Osteoblast (primary cell): Measurements from ENCODE around the gene LMCD1. TPM values are rescaled to one million over a fixed set of nuclear protein-coding genes. Genes with fewer than 3 reads are reported as not detected.

Experiments
- DNase-seq: peaks from one replicate; pipeline ENCODE4 v3.0.0; 2011; ENCODE audit warnings: low spot score, mixed read lengths; ENCODE audit not compliant: insufficient read length; ENCODE audit errors: missing footprints
- H2AFZ ChIP-seq: 2 replicates; pipeline ENCODE4 v1.6.0; 2011; ENCODE audit warnings: mild to moderate bottlenecking, low read length
- H3K27ac ChIP-seq: 2 replicates; pipeline ENCODE4 v1.5.1; 2011; ENCODE audit warnings: mild to moderate bottlenecking, low read depth, low read length, moderate library complexity
- H3K27me3 ChIP-seq: 2 replicates; pipeline ENCODE4 v1.6.0; 2012; ENCODE audit warnings: mild to moderate bottlenecking, control low read depth, inconsistent platforms, low read length, moderate library complexity; ENCODE audit not compliant: insufficient read depth
- H3K36me3 ChIP-seq: 2 replicates; pipeline ENCODE4 v1.5.1; 2011; ENCODE audit warnings: mild to moderate bottlenecking, low read length, control low read depth, moderate library complexity; ENCODE audit not compliant: insufficient read depth
- H3K4me1 ChIP-seq: 2 replicates; pipeline ENCODE4 v1.5.1; 2011; ENCODE audit warnings: mild to moderate bottlenecking, low read length, control low read depth, moderate library complexity; ENCODE audit not compliant: insufficient read depth
- H3K4me2 ChIP-seq: 2 replicates; pipeline ENCODE4 v1.6.0; 2011; ENCODE audit warnings: mild to moderate bottlenecking, low read length; ENCODE audit not compliant: insufficient read depth
- H3K4me3 ChIP-seq: fragments of 200-600 bp; sonication (generic); 3 replicates; pipeline ENCODE4 v1.5.1; 2012; ENCODE audit warnings: mild to moderate bottlenecking, low read length, inconsistent platforms; ENCODE audit not compliant: insufficient read depth
- H3K79me2 ChIP-seq: 2 replicates; pipeline ENCODE4 v1.6.0; 2012; ENCODE audit warnings: mild to moderate bottlenecking, low read length, control low read depth, inconsistent platforms; ENCODE audit not compliant: insufficient read depth
- H3K9me3 ChIP-seq: 2 replicates; pipeline ENCODE4 v1.5.1; 2011; ENCODE audit warnings: low read depth, low read length, control low read depth
- H4K20me1 ChIP-seq: 2 replicates; pipeline ENCODE4 v1.6.0; 2012; ENCODE audit warnings: mild to moderate bottlenecking, low read length, control low read depth; ENCODE audit not compliant: insufficient read depth
- CTCF ChIP-seq: IDR thresholded peaks from 2 replicates; pipeline ENCODE4 v1.5.1; 2011; ENCODE audit warnings: mild to moderate bottlenecking, low read depth, low read length, moderate library complexity; ENCODE audit errors: extremely low read depth
- total RNA-seq: library from RNA; depleted of rRNA; stranded (reverse); fragments of >200 nt; gene quantifications from 2 replicates; pipeline ENCODE4 v1.2.3, GENCODE V29; 2012

Gene LMCD1
- total RNA-seq: 213 and 294 TPM in 2 replicates

- H3K4me2 ChIP-seq: peak within 1 kb of the TSS; percentile 91
- H3K27ac ChIP-seq: peak within 1 kb of the TSS; percentile 95
- peak within 1 kb of the TSS; percentile 57 for H2AFZ ChIP-seq
- no peak for TF ChIP-seq CTCF
- peaks cover 4% of the 10 kb centered on the region for H4K20me1 ChIP-seq
- no peaks in the 10 kb centered on the region for H3K9me3 ChIP-seq
- H3K4me1 ChIP-seq: peaks cover 56% of the 10 kb centered on the region
- no peaks in the 10 kb centered on the region for H3K27me3 ChIP-seq
- DNase-seq: peak; percentile 96
- peak within 1 kb of the TSS; percentile 75 for H3K4me3 ChIP-seq
- H3K36me3 ChIP-seq: peaks cover 27% of the 10 kb centered on the region
- H3K79me2 ChIP-seq: peaks cover 22% of the 10 kb centered on the region
These were observed at the start of gene LMCD1 for GRCh38 chr3:8501371-8502131. TSS of gene LMCD1 (plus strand) at chr3:8501823. CDS start at chr3:8501939, 116 bp downstream.

- H3K4me2 ChIP-seq: peak overlapping the region; percentile 14
These were observed 49.5 kb upstream of the LMCD1 start for GRCh38 chr3:8452112-8452511.

GRCh38 chr3:8453153-8453552 lies 48.5 kb upstream of the LMCD1 start:
- Histone ChIP-seq H3K27me3 (no peaks in the 10 kb centered on the region), H3K79me2 (no peaks in the 10 kb centered on the region), H3K4me3 (no peak overlapping the region), H3K9me3 (no peaks in the 10 kb centered on the region), H3K4me1 (peaks cover 60% of the 10 kb centered on the region), H3K4me2 (no peak overlapping the region), H2AFZ (no peak overlapping the region), H3K27ac (peak overlapping the region; percentile 88), H3K36me3 (no peaks in the 10 kb centered on the region), H4K20me1 (no peaks in the 10 kb centered on the region)
- no peak for DNase-seq
- TF ChIP-seq CTCF: no peak

More at GRCh38 chr3:8452112-8452511, 49.5 kb upstream of the LMCD1 start:
- H3K79me2 ChIP-seq: no peaks in the 10 kb centered on the region
- H3K4me1 ChIP-seq: peaks cover 50% of the 10 kb centered on the region
- no peaks in the 10 kb centered on the region for H4K20me1 ChIP-seq
- peak overlapping the region; percentile 88 for H3K27ac ChIP-seq
- no peaks in the 10 kb centered on the region for H3K9me3 ChIP-seq
- DNase-seq: no peak
- no peak for TF ChIP-seq CTCF
- no peaks in the 10 kb centered on the region for H3K27me3 ChIP-seq
- no peaks in the 10 kb centered on the region for H3K36me3 ChIP-seq
- H3K4me3 ChIP-seq: no peak overlapping the region
- H2AFZ ChIP-seq: no peak overlapping the region

GRCh38 chr3:8455526-8456411 lies 45.9 kb upstream of the LMCD1 start:
- H3K4me3 ChIP-seq: no peak overlapping the region
- no peaks in the 10 kb centered on the region for H3K36me3 ChIP-seq
- peak overlapping the region; percentile 100 for H3K27ac ChIP-seq
- no peaks in the 10 kb centered on the region for H3K27me3 ChIP-seq
- H4K20me1 ChIP-seq: no peaks in the 10 kb centered on the region
- no peak for TF ChIP-seq CTCF
- DNase-seq: no peak
- H3K4me2 ChIP-seq: peak overlapping the region; percentile 4
- no peaks in the 10 kb centered on the region for H3K79me2 ChIP-seq
- H2AFZ ChIP-seq: no peak overlapping the region
- H3K9me3 ChIP-seq: no peaks in the 10 kb centered on the region
- H3K4me1 ChIP-seq: peaks cover 77% of the 10 kb centered on the region
